ENCODE results near the gene PBX2.

- TF ChIP-seq CTCF (IDR thresholded peaks at IDR 0.05) (no peak), RELA (CRISPR knock-in tag; IDR thresholded peaks at IDR 0.05; ENCODE audit: borderline replicate concordance) (no peak), ZBTB43 (CRISPR knock-in tag; IDR thresholded peaks at IDR 0.05) (no peak)
These were observed 34.7 kb upstream of the PBX2 start for GRCh38 chr6:32224696-32225095.
